Tibial nerve (tissue), 4 donors: ENCODE data around the gene GLI1. TPM values are rescaled to one million over a fixed set of nuclear protein-coding genes. Genes with fewer than 3 reads are reported as not detected.
"Not testable (repeated sequence)": the region's sequence is repeated elsewhere in the genome, so short reads cannot be mapped to it uniquely, and the experiment has no call there.

Experiments
- DNase-seq, 2 donors: peaks; one replicate each; pipeline ENCODE4 v3.0.0-alpha.2; 2019; ENCODE audit warnings: low spot score in 2 of 2
- H3K27ac ChIP-seq, 4 donors: fragments of 200-600 bp; sonication (generic) in 3 of 4; one replicate each; pipeline ENCODE4 v1.5.1; 2017 to 2019; ENCODE audit warnings: mild to moderate bottlenecking in 1 of 4
- H3K27me3 ChIP-seq, 2 donors: fragments of 200-600 bp; sonication (generic) in 1 of 2; one replicate each; pipeline versions ENCODE4 v1.5.1 to v1.6.0; 2017 to 2019
- H3K36me3 ChIP-seq, 3 donors: fragments of 200-600 bp; sonication (generic); one replicate each; pipeline ENCODE4 v1.5.1; 2018 to 2019
- H3K4me1 ChIP-seq, 4 donors: fragments of 200-600 bp; sonication (generic) in 3 of 4; one replicate each; pipeline ENCODE4 v1.5.1; 2017 to 2019
- H3K4me3 ChIP-seq, 4 donors: fragments of 200-600 bp; sonication (generic) in 3 of 4; one replicate each; pipeline ENCODE4 v1.5.1; 2017 to 2019; ENCODE audit warnings: mild to moderate bottlenecking in 1 of 4, moderate library complexity in 1 of 4
- H3K9me3 ChIP-seq, 4 donors: fragments of 200-600 bp; sonication (generic) in 3 of 4; one replicate each; pipeline ENCODE4 v1.5.1; 2017 to 2019
- EP300 ChIP-seq, 2 donors: sonication (generic); formaldehyde crosslinking; IDR thresholded peaks; one replicate each; pipeline ENCODE4 v1.6.1; 2017; ENCODE audit warnings: antibody characterized with exemption in 2 of 2, mild to moderate bottlenecking in 1 of 2
- POLR2A ChIP-seq, 2 donors: fragments of 450-650 bp; IDR thresholded peaks; one replicate each; pipeline ENCODE4 v1.6.1; 2017; ENCODE audit warnings: antibody characterized with exemption in 2 of 2, mild to moderate bottlenecking in 2 of 2, moderate library complexity in 2 of 2
- WGBS, 2 donors: methylation state at CpG; one replicate each; pipeline ENCODE4 v1.1.5; 2018; 5-methylcytosine and 5-hydroxymethylcytosine counted together
- total RNA-seq, 4 donors: library from RNA; depleted of rRNA; stranded (reverse); fragments of >200 nt; gene quantifications; one replicate each; pipeline ENCODE4 v1.1.0, GENCODE V29; 2016
- TF ChIP-seq, protein P1 (sequence below), 5 experiments: fragments of 200-600 bp in 3 of 5; fragments of 450-650 bp in 2 of 5; sonication (generic) in 3 of 5; IDR thresholded peaks; one replicate each; pipeline ENCODE4 v1.5.1; 2016 to 2019; ENCODE audit warnings: antibody characterized with exemption in 5 of 5, mild to moderate bottlenecking in 3 of 5, moderate library complexity in 2 of 5

GLI1 gene
- total RNA-seq, 4 donors from 2014 or later: 16.2 to 61.0 (median 38.7) TPM

DNA sequence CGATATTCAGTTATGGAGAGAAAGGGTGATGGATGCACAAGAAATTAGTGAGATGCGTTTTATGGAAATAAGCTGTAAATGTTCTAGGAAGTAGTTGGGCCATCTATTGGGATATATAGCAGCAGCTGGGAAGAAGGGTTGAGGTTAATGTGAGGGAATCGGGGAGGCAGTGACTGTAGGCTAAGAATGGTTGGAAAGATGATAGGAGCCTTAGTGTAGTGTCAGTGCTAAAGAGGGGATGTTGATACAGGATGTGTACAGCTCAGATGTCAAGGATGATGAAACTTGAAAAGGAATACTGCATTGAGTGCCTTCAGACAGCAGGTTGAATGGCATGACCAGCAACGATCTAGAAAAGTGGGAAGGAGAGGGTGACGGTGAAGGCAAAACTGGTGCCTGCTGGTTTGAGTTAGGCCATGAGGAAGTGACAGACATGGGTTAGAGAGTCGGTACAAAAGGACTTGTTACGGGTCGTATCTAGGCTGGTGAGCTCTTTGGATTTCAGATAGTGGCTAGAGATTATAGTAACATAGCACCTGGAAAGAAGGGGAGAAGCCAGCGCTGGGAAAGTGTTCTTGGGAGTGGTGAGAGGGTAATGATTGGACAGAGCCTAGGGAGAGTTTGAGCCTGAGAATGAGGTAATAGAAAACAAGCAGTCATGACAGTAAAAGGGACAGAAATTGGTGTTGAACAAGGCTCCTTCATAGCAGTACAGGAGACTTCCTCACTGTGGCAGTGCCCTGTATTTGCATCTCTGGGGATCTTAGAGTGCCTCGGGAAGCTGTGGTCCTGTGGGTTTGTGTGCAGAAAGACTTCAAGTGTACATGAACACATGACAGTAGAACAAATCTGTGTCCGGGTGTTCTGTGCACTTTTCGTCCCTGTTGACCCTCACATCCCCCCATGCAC lies 37.9 kb downstream of the GLI1 start:
- peaks cover 0 to 86% (median 5%) of the 10 kb centered on the region in 3 donors for H3K36me3 ChIP-seq
- no peak overlapping the region for H3K27ac ChIP-seq
- H3K4me3 ChIP-seq: no peak overlapping the region
- no peaks in the 10 kb centered on the region for H3K27me3 ChIP-seq
- DNase-seq: no peak
- no peaks in the 10 kb centered on the region for H3K9me3 ChIP-seq
- 89 to 90% methylated on average over 12 of the region's 12 CpGs for WGBS, 2 donors
- TF ChIP-seq EP300 (IDR thresholded peaks at IDR 0.05) (no peak), POLR2A (IDR thresholded peaks at IDR 0.05) (no peak)
- TF ChIP-seq, protein P1, sequence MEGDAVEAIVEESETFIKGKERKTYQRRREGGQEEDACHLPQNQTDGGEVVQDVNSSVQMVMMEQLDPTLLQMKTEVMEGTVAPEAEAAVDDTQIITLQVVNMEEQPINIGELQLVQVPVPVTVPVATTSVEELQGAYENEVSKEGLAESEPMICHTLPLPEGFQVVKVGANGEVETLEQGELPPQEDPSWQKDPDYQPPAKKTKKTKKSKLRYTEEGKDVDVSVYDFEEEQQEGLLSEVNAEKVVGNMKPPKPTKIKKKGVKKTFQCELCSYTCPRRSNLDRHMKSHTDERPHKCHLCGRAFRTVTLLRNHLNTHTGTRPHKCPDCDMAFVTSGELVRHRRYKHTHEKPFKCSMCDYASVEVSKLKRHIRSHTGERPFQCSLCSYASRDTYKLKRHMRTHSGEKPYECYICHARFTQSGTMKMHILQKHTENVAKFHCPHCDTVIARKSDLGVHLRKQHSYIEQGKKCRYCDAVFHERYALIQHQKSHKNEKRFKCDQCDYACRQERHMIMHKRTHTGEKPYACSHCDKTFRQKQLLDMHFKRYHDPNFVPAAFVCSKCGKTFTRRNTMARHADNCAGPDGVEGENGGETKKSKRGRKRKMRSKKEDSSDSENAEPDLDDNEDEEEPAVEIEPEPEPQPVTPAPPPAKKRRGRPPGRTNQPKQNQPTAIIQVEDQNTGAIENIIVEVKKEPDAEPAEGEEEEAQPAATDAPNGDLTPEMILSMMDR (IDR thresholded peaks at IDR 0.05): no peak
- H3K4me1 ChIP-seq: no peaks in the 10 kb centered on the region

DNA sequence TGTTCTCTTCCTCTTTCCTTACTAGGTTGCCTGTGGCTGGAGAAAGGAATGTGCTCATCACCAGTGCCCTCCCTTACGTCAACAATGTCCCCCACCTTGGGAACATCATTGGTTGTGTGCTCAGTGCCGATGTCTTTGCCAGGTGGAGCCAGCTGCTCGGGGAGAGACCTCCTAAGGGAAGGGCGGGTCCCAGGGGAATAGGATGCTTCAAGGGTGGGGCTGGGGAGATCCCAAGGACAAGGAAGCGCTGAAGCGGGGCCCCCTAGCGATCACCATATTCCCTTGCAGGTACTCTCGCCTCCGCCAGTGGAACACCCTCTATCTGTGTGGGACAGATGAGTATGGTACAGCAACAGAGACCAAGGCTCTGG lies 38.5 kb downstream of the GLI1 start:
- no peaks in the 10 kb centered on the region for H3K9me3 ChIP-seq
- no peaks in the 10 kb centered on the region for H3K4me1 ChIP-seq
- DNase-seq: no peak
- TF ChIP-seq POLR2A (IDR thresholded peaks at IDR 0.05) (no peak), EP300 (IDR thresholded peaks at IDR 0.05) (no peak)
- TF ChIP-seq, protein P1 (IDR thresholded peaks at IDR 0.05): no peak
- WGBS, 2 donors: 85 to 86% methylated on average over 9 of the region's 9 CpGs
- peaks cover 0 to 88% (median 5%) of the 10 kb centered on the region in 3 donors for H3K36me3 ChIP-seq
- no peak overlapping the region for H3K4me3 ChIP-seq
- H3K27ac ChIP-seq: no peak overlapping the region
- H3K27me3 ChIP-seq: no peaks in the 10 kb centered on the region

GRCh38 chr12:57498571-57498970 lies 39.0 kb downstream of the GLI1 start:
- 96 to 99% methylated on average over 4 of the region's 4 CpGs for WGBS, 2 donors
- TF ChIP-seq, protein P1 (IDR thresholded peaks at IDR 0.05): no peak
- TF ChIP-seq EP300 (IDR thresholded peaks at IDR 0.05) (no peak), POLR2A (IDR thresholded peaks at IDR 0.05) (no peak)
- peaks cover 0 to 92% (median 5%) of the 10 kb centered on the region in 3 donors for H3K36me3 ChIP-seq

GRCh38 chr12:57500213-57500612 lies 40.6 kb downstream of the GLI1 start:
- Histone ChIP-seq H3K27me3 (no peaks in the 10 kb centered on the region), H3K4me1 (no peaks in the 10 kb centered on the region), H3K9me3 (no peaks in the 10 kb centered on the region), H3K4me3 (no peak overlapping the region), H3K27ac (no peak overlapping the region), H3K36me3 (peaks cover 0 to 100% (median 6%) of the 10 kb centered on the region in 3 donors)
- no peak for DNase-seq
- 92 to 93% methylated on average over 11 of the region's 11 CpGs for WGBS, 2 donors
- TF ChIP-seq POLR2A (IDR thresholded peaks at IDR 0.05) (no peak), EP300 (IDR thresholded peaks at IDR 0.05) (no peak)
- TF ChIP-seq, protein P1 (IDR thresholded peaks at IDR 0.05): no peak

More at GRCh38 chr12:57498571-57498970, 39.0 kb downstream of the GLI1 start:
- DNase-seq: no peak
- no peaks in the 10 kb centered on the region for H3K27me3 ChIP-seq
- H3K4me1 ChIP-seq: no peaks in the 10 kb centered on the region
- no peak overlapping the region for H3K4me3 ChIP-seq
- H3K27ac ChIP-seq: no peak overlapping the region
- no peaks in the 10 kb centered on the region for H3K9me3 ChIP-seq

DNA sequence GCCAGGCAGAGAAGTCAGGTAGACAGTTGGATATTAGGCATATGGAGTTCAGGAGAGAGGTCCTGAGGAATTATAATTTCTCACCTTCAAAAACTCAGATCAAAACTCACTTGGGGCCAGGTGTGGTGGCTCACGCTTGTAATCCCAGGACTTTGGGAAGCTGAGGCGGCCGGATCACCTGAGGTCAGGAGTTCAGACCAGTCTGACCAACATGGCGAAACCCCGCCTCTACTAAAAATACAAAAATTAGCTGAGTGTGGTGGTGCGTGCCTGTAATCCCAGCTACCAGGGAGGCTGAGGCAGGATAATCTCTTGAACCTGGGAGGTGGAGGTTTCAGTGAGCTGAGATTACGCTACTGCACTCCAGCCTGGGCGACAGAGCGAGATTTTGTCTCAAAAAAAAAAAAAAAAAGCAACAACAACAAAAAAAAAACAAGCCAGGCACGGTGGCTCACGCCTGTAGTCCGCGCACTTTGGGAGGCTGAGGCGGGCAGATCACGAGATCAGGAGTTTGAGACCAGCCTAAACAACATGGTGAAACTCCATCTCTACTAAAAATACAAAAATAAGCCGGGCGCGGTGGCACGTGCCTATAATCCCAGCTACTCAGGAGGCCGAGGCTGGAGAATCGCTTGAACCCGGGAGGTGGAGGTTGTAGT lies 42.9 kb downstream of the GLI1 start:
- not testable (repeated sequence) for H3K27me3 ChIP-seq, H3K27ac ChIP-seq, DNase-seq, H3K9me3 ChIP-seq, H3K4me3 ChIP-seq, H3K4me1 ChIP-seq
- 94 to 95% methylated on average over 22 of the region's 22 CpGs for WGBS, 2 donors
- peaks cover 0 to 94% (median 16%) of the 10 kb centered on the region in 3 donors for H3K36me3 ChIP-seq

DNA sequence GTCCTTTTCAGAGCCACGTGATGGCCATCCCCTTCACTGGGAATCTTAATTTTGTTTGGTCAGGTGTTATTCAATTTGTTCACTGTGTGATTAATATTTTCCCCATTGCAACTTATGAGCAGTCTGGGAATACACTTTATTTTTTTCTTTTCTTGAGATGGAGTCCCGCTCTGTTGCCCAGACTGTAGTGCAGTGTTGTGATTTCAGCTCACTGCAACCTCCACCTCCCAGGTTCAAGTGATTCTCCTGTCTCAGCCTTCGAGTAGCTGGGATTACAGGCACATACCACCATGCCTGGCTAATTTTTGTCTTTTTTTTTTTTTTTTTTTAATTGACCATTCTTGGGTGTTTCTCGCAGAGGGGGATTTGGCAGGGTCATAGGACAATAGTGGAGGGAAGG lies 47.0 kb downstream of the GLI1 start:
- not testable (repeated sequence) for H3K4me3 ChIP-seq, H3K4me1 ChIP-seq, H3K27ac ChIP-seq, DNase-seq, H3K9me3 ChIP-seq, H3K27me3 ChIP-seq
- 69 to 79% methylated on average over 4 of the region's 4 CpGs for WGBS, 2 donors
- H3K36me3 ChIP-seq: peaks cover 0 to 92% (median 17%) of the 10 kb centered on the region in 3 donors

- not testable (repeated sequence) for H3K27me3 ChIP-seq, H3K27ac ChIP-seq, H3K9me3 ChIP-seq, H3K4me1 ChIP-seq, DNase-seq, H3K4me3 ChIP-seq
- H3K36me3 ChIP-seq: peaks cover 0 to 92% (median 28%) of the 10 kb centered on the region in 3 donors
- WGBS, 2 donors: 100% methylated on average over 11 of the region's 28 CpGs; no CpG with 5 or more reads in 1 of the 2 donors
Measured at GRCh38 chr12:57507796-57508195, 48.2 kb downstream of the GLI1 start.
